HepG2 (cell line): Measurements from ENCODE around the gene RORC. TPM values are rescaled to one million over a fixed set of nuclear protein-coding genes. Genes with fewer than 3 reads are reported as not detected.

Source experiments
- AHR ChIP-seq: IDR thresholded peaks from 2 replicates; pipeline ENCODE4 v1.6.1; 2018; ENCODE audit warnings: missing genetic modification reagents, missing compliant biosample characterization
- AKAP8 ChIP-seq: sonication (generic); formaldehyde crosslinking; IDR thresholded peaks from 2 replicates; pipeline ENCODE4 v1.5.1; 2020; ENCODE audit warnings: mild to moderate bottlenecking, missing genetic modification reagents
- BRCA1 ChIP-seq: sonication (generic); formaldehyde crosslinking; IDR thresholded peaks from 2 replicates; pipeline ENCODE4 v1.4.0; 2020; ENCODE audit warnings: missing genetic modification reagents
- CBFB ChIP-seq: sonication (generic); formaldehyde crosslinking; IDR thresholded peaks from 2 replicates; pipeline ENCODE4 v1.4.0; 2020; ENCODE audit warnings: missing genetic modification reagents
- EEA1 ChIP-seq: sonication (generic); formaldehyde crosslinking; IDR thresholded peaks from 2 replicates; pipeline ENCODE4 v1.5.1; 2020; ENCODE audit warnings: mild to moderate bottlenecking, missing genetic modification reagents, borderline replicate concordance
- ETV5 ChIP-seq: IDR thresholded peaks from 2 replicates; pipeline ENCODE4 v1.6.1; 2018; ENCODE audit warnings: missing biosample characterization, missing genetic modification reagents, inconsistent platforms, borderline replicate concordance
- GPN1 ChIP-seq: sonication (generic); formaldehyde crosslinking; IDR thresholded peaks from 2 replicates; pipeline ENCODE4 v1.5.1; 2020; ENCODE audit warnings: missing genetic modification reagents, borderline replicate concordance
- KAT7 ChIP-seq: IDR thresholded peaks from 2 replicates; pipeline ENCODE4 v1.6.1; 2018; ENCODE audit warnings: borderline replicate concordance, missing compliant biosample characterization
- MAFF ChIP-seq: IDR thresholded peaks from 2 replicates; pipeline ENCODE4 v1.6.1; 2011; ENCODE audit warnings: low read depth, low read length, improper control_type of control experiment
- MXI1 ChIP-seq: IDR thresholded peaks from 3 replicates; pipeline ENCODE4 v1.6.1; 2012; ENCODE audit warnings: low read depth, low read length, inconsistent platforms, borderline replicate concordance
- NFKBIZ ChIP-seq: IDR thresholded peaks from 2 replicates; pipeline ENCODE4 v1.6.1; 2018; ENCODE audit warnings: missing genetic modification reagents, missing compliant biosample characterization
- ONECUT2 ChIP-seq: sonication (generic); formaldehyde crosslinking; IDR thresholded peaks from 2 replicates; pipeline ENCODE4 v1.4.0; 2020; ENCODE audit warnings: missing genetic modification reagents
- PCBP1 ChIP-seq: fragments of 200-400 bp; formaldehyde crosslinking; IDR thresholded peaks from 2 replicates; pipeline ENCODE4 v1.6.1; 2017; ENCODE audit warnings: mild to moderate bottlenecking, low read depth, low read length, borderline replicate concordance
- PHF20 ChIP-seq: sonication (generic); formaldehyde crosslinking; IDR thresholded peaks from 2 replicates; pipeline ENCODE4 v1.5.0; 2020; ENCODE audit warnings: mild to moderate bottlenecking, missing genetic modification reagents
- PPARG ChIP-seq: conservative IDR thresholded peaks from 2 replicates; pipeline ENCODE4 v1.6.1; 2016; ENCODE audit warnings: missing biosample characterization, missing genetic modification reagents
- REXO4 ChIP-seq: sonication (generic); formaldehyde crosslinking; IDR thresholded peaks from 2 replicates; pipeline ENCODE4 v1.8.0; 2022; ENCODE audit warnings: missing genetic modification reagents, mild to moderate bottlenecking, borderline replicate concordance
- SP4 ChIP-seq: sonication (generic); formaldehyde crosslinking; IDR thresholded peaks from 2 replicates; pipeline ENCODE4 v1.8.1; 2023; ENCODE audit warnings: mild to moderate bottlenecking, missing genetic modification reagents
- TOE1 ChIP-seq: sonication (generic); formaldehyde crosslinking; IDR thresholded peaks from 2 replicates; pipeline ENCODE4 v1.4.0; 2020; ENCODE audit warnings: mild to moderate bottlenecking, missing genetic modification reagents
- ZBTB37 ChIP-seq: sonication (generic); formaldehyde crosslinking; IDR thresholded peaks from 2 replicates; pipeline ENCODE4 v1.4.0; 2020; ENCODE audit warnings: mild to moderate bottlenecking, missing genetic modification reagents
- ZNF143 ChIP-seq: sonication (generic); formaldehyde crosslinking; IDR thresholded peaks from 2 replicates; pipeline ENCODE4 v1.4.0; 2020; ENCODE audit warnings: missing genetic modification reagents
- ZNF207 ChIP-seq: fragments of 450-650 bp; IDR thresholded peaks from 2 replicates; pipeline ENCODE4 v1.6.1; 2016; ENCODE audit warnings: antibody characterized with exemption, borderline replicate concordance
- ZNF24 ChIP-seq: fragments of 450-650 bp; IDR thresholded peaks from 2 replicates; pipeline ENCODE4 v1.6.1; 2017; ENCODE audit warnings: antibody characterized with exemption, mild to moderate bottlenecking
- ZNF414 ChIP-seq: sonication (generic); formaldehyde crosslinking; IDR thresholded peaks from 2 replicates; pipeline ENCODE4 v1.5.0; 2020; ENCODE audit warnings: missing genetic modification reagents
- ZNF430 ChIP-seq: sonication (generic); formaldehyde crosslinking; IDR thresholded peaks from 2 replicates; pipeline ENCODE4 v1.9.0; 2021; ENCODE audit warnings: mild to moderate bottlenecking, missing genetic modification reagents
- polyA plus RNA-seq, 8 experiments: library from polyadenylated mRNA; depleted of rRNA in 3 of 8; stranded (reverse) in 7 of 8; unstranded in 1 of 8; fragments of >200 nt; fragmentation: Illumina TruSeq in 4 of 8; extraction: Trizol in 4 of 8; gene quantifications; 2 replicates each; pipeline versions ENCODE4 v1.2.1 to v1.2.3, GENCODE V29; 2011 to 2016; ENCODE audit warnings: low read depth in 4 of 8, missing spikeins in 1 of 8, mixed read lengths in 1 of 8; ENCODE audit not compliant: insufficient read depth in 1 of 8
- total RNA-seq, 5 experiments: library from RNA; depleted of rRNA; stranded (reverse); fragments of >200 nt; fragmentation: Illumina TruSeq; extraction: Trizol; gene quantifications; 2 replicates each; pipeline ENCODE4 v1.2.3, GENCODE V29; 2016; ENCODE audit warnings: low read depth in 1 of 5
- TF ChIP-seq, protein P1 (sequence below): IDR thresholded peaks from 2 replicates; pipeline ENCODE4 v1.6.1; 2016; ENCODE audit warnings: low read depth, borderline replicate concordance
- TF ChIP-seq, protein P2 (sequence below): sonication (generic); formaldehyde crosslinking; conservative IDR thresholded peaks from 2 replicates; pipeline ENCODE4 v1.4.0; 2020; ENCODE audit warnings: mild to moderate bottlenecking, missing genetic modification reagents, moderate library complexity

RORC gene
- total and polyA plus RNA-seq, 2 of the 13 experiments (the other 11 are each of a cell fraction or from before 2014, with no cell fraction given) = 2.5 to 6.5 TPM

- no peak for TF ChIP-seq EEA1 (CRISPR knock-in tag)
- no peak for TF ChIP-seq GPN1
- TF ChIP-seq MXI1 = no peak
- no peak for TF ChIP-seq PPARG (CRISPR knock-in tag)
- no peak for TF ChIP-seq ZNF143 (CRISPR knock-in tag)
- TF ChIP-seq TOE1 (CRISPR knock-in tag) = no peak
- no peak for TF ChIP-seq SP4
- TF ChIP-seq ZNF430 (CRISPR knock-in tag) = no peak
- TF ChIP-seq PCBP1 = no peak
- TF ChIP-seq CBFB (CRISPR knock-in tag) = no peak
- TF ChIP-seq PHF20 = no peak
- TF ChIP-seq NFKBIZ (CRISPR knock-in tag) = no peak
- no peak for TF ChIP-seq ZNF24
- TF ChIP-seq BRCA1 (CRISPR knock-in tag) = no peak
- no peak for TF ChIP-seq ZNF207
- no peak for TF ChIP-seq KAT7 (CRISPR knock-in tag)
- TF ChIP-seq AHR (CRISPR knock-in tag) = no peak
- no peak for TF ChIP-seq MAFF
- TF ChIP-seq ZNF414 = no peak
- TF ChIP-seq, protein P1, sequence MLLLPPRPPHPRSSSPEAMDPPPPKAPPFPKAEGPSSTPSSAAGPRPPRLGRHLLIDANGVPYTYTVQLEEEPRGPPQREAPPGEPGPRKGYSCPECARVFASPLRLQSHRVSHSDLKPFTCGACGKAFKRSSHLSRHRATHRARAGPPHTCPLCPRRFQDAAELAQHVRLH = 0 out of 2 replicates have a peak, but pooled peaks have one; percentile 13
- TF ChIP-seq, protein P2, sequence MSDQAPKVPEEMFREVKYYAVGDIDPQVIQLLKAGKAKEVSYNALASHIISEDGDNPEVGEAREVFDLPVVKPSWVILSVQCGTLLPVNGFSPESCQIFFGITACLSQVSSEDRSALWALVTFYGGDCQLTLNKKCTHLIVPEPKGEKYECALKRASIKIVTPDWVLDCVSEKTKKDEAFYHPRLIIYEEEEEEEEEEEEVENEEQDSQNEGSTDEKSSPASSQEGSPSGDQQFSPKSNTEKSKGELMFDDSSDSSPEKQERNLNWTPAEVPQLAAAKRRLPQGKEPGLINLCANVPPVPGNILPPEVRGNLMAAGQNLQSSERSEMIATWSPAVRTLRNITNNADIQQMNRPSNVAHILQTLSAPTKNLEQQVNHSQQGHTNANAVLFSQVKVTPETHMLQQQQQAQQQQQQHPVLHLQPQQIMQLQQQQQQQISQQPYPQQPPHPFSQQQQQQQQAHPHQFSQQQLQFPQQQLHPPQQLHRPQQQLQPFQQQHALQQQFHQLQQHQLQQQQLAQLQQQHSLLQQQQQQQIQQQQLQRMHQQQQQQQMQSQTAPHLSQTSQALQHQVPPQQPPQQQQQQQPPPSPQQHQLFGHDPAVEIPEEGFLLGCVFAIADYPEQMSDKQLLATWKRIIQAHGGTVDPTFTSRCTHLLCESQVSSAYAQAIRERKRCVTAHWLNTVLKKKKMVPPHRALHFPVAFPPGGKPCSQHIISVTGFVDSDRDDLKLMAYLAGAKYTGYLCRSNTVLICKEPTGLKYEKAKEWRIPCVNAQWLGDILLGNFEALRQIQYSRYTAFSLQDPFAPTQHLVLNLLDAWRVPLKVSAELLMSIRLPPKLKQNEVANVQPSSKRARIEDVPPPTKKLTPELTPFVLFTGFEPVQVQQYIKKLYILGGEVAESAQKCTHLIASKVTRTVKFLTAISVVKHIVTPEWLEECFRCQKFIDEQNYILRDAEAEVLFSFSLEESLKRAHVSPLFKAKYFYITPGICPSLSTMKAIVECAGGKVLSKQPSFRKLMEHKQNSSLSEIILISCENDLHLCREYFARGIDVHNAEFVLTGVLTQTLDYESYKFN = no peak
- peak; percentile 70; the same call in 1 of the 2 replicates for TF ChIP-seq ETV5 (CRISPR knock-in tag)
- TF ChIP-seq REXO4 = no peak
- TF ChIP-seq ZBTB37 (CRISPR knock-in tag) = no peak
- no peak for TF ChIP-seq AKAP8 (CRISPR knock-in tag)
- no peak for TF ChIP-seq ONECUT2 (CRISPR knock-in tag)
These were observed 8.1 kb upstream of the RORC start, which contains the start of gene C2CD4D (continued) for GRCh38 chr1:151839457-151840403.
